ENCODE measurements around the gene RINL.

DNA sequence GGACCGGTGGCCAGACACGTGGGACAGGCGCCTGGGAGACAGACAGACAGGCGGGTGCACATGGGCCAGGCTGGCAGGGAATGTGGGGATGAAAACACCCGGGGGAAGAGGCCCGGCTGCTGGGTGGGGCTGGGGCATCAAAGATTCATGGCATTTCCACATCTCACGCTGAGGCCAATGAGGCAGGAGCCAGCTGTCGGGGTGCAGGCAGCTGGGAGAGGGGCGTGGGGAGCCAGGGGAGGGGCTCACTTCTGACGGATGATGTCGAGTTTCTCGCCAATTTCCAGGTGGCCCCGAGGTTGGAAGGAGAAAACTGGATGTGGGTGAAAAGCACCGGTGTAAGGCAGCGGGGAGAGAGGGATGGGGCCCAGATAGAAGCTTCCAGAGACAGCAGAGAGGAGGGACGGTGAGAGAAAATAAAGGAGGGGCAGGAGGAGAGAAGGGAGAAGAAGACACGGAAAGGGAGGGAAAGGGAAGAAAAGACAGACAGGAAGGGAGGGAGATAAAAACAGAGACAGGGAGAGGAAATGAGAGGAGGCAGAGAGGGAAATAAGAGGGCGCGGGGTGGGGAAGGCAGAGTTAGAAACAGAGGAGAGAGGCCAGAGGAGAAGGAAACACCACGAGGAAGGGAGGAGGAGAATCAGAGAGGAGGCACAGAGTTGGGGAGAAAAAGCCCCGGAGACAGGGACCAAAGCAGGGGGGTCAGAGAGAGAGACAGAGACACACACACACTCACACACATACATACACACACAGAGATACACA, 41.9 kb upstream of the RINL start:
- no peak for TF ChIP-seq EP300 (IDR thresholded peaks at IDR 0.05; ENCODE audit: borderline replicate concordance in 1 of 2, low read depth in 2 of 2, low read length in 2 of 2)
- TF ChIP-seq SP4 (IDR thresholded peaks at IDR 0.05; ENCODE audit: low read length): no peak
- TF ChIP-seq KDM4A (IDR thresholded peaks at IDR 0.05; ENCODE audit: low read depth, low read length, severe bottlenecking): no peak
- no peak for TF ChIP-seq ZNF274 (IDR thresholded peaks at IDR 0.05; ENCODE audit: borderline replicate concordance, extremely low read depth, low read length)
- no peak for TF ChIP-seq POLR2A (IDR thresholded peaks at IDR 0.05; ENCODE audit: control extremely low read depth in 1 of 2, low read depth in 2 of 2, low read length in 2 of 2)
- TF ChIP-seq CTCF (IDR thresholded peaks at IDR 0.05; ENCODE audit: control extremely low read depth in 1 of 3, insufficient read depth in 1 of 3, low read depth in 1 of 3, low read length in 3 of 3): no peak
- no peak for TF ChIP-seq BRCA1 (IDR thresholded peaks at IDR 0.05; ENCODE audit: low read depth, low read length)
- TF ChIP-seq, protein P1, sequence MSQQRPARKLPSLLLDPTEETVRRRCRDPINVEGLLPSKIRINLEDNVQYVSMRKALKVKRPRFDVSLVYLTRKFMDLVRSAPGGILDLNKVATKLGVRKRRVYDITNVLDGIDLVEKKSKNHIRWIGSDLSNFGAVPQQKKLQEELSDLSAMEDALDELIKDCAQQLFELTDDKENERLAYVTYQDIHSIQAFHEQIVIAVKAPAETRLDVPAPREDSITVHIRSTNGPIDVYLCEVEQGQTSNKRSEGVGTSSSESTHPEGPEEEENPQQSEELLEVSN (IDR thresholded peaks at IDR 0.05): no peak
- TF ChIP-seq KDM1A (IDR thresholded peaks at IDR 0.05; ENCODE audit: borderline replicate concordance, low read length): no peak
- TF ChIP-seq EZH2 (IDR thresholded peaks at IDR 0.05; ENCODE audit: low read depth, low read length, severe bottlenecking): no peak

Data from H1 (cell line).